ENCODE data around the gene INTS11.

The INTS11 gene

DNA sequence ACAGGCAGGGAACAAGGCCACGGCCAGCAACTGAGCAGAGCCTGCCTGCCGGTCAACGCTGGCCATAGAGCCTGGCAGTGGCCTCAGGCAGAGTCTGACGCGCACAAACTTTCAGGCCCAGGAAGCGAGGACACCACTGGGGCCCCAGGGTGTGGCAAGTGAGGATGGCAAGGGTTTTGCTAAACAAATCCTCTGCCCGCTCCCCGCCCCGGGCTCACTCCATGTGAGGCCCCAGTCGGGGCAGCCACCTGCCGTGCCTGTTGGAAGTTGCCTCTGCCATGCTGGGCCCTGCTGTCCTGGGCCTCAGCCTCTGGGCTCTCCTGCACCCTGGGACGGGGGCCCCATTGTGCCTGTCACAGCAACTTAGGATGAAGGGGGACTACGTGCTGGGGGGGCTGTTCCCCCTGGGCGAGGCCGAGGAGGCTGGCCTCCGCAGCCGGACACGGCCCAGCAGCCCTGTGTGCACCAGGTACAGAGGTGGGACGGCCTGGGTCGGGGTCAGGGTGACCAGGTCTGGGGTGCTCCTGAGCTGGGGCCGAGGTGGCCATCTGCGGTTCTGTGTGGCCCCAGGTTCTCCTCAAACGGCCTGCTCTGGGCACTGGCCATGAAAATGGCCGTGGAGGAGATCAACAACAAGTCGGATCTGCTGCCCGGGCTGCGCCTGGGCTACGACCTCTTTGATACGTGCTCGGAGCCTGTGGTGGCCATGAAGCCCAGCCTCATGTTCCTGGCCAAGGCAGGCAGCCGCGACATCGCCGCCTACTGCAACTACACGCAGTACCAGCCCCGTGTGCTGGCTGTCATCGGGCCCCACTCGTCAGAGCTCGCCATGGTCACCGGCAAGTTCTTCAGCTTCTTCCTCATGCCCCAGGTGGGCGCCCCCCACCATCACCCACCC lies 6.9 kb upstream of the INTS11 start, which contains the start of gene TAS1R3:
TSS of gene TAS1R3 (plus strand) at position 213 of the 898 bp plus-strand sequence. CDS start at position 279, 66 bp downstream.
- Histone ChIP-seq H3K27ac (ENCODE audit: low read depth, low read length, poor library complexity, severe bottlenecking) (no peak within 1 kb of the TSS), H3K4me2 (ENCODE audit: low read length) (no peak within 1 kb of the TSS), H3K27me3 (ENCODE audit: insufficient read depth, low read length) (no peaks in the 10 kb centered on the region), H4K20me1 (ENCODE audit: insufficient read depth, low read length) (no peaks in the 10 kb centered on the region), H3K9ac (ENCODE audit: low read length) (no peak within 1 kb of the TSS), H3K36me3 (ENCODE audit: insufficient read depth, low read length) (no peaks in the 10 kb centered on the region; the same call in 1 of the 2 replicates), H3K4me3 (ENCODE audit: low read depth, low read length, poor library complexity, severe bottlenecking) (no peak within 1 kb of the TSS), H3K79me2 (ENCODE audit: insufficient read depth, low read length) (no peaks in the 10 kb centered on the region), H2AFZ (ENCODE audit: low read length) (no peak within 1 kb of the TSS), H3F3A (ENCODE audit: insufficient read depth, low read length) (no peaks in the 10 kb centered on the region), H3K4me1 (ENCODE audit: insufficient read depth, low read length, severe bottlenecking) (peaks cover 4% of the 10 kb centered on the region), H3K9me2 (ENCODE audit: low read depth, low read length) (no peaks in the 10 kb centered on the region), H3K9me3 (ENCODE audit: low read length) (no peaks in the 10 kb centered on the region)
- no peak for TF ChIP-seq EZH2 (IDR thresholded peaks at IDR 0.05; ENCODE audit: borderline replicate concordance, low read length)
- TF ChIP-seq, protein P1, sequence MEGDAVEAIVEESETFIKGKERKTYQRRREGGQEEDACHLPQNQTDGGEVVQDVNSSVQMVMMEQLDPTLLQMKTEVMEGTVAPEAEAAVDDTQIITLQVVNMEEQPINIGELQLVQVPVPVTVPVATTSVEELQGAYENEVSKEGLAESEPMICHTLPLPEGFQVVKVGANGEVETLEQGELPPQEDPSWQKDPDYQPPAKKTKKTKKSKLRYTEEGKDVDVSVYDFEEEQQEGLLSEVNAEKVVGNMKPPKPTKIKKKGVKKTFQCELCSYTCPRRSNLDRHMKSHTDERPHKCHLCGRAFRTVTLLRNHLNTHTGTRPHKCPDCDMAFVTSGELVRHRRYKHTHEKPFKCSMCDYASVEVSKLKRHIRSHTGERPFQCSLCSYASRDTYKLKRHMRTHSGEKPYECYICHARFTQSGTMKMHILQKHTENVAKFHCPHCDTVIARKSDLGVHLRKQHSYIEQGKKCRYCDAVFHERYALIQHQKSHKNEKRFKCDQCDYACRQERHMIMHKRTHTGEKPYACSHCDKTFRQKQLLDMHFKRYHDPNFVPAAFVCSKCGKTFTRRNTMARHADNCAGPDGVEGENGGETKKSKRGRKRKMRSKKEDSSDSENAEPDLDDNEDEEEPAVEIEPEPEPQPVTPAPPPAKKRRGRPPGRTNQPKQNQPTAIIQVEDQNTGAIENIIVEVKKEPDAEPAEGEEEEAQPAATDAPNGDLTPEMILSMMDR (IDR thresholded peaks at IDR 0.05; ENCODE audit: low read length) = no peak

DNA sequence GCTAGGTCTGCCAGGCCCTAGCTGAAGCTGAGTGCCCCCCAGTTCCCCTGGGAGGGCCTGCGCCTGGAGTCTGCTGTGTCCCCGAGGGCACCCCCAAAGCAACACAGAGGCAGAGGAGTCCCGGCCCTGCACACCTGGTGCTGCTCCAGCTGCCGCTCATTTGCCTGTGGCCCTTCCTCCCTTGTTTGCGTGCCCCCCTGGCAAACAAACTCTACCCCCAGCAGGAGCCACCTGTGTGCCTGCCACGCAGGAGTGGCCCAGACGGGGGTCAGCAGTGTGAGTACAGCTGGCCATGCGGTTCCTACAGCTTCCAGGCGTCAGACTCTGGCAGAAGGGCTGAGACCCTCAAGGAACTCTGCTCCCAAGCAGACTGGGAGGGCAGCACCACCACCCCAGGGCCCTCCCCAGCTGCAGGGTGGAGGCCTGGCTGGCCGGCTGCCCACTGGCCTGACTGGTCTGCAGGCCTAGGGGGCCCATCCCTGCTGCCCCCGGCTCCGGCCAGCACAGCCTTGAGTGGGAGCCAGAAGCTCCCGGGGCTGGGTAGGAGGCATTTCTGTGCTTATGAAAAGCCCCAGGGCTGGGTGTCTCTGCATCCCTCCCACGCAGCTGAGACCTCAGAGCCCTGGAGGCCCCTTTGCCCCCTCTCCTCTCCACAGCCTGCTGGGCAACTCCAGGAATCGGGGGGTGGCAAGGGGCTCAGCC lies 6.1 kb upstream of the INTS11 start:
- Histone ChIP-seq H3K27me3 (ENCODE audit: insufficient read depth, low read length) (no peaks in the 10 kb centered on the region), H3K9me2 (ENCODE audit: low read depth, low read length) (no peaks in the 10 kb centered on the region), H3K36me3 (ENCODE audit: insufficient read depth, low read length) (no peaks in the 10 kb centered on the region), H3F3A (ENCODE audit: insufficient read depth, low read length) (no peaks in the 10 kb centered on the region), H3K4me3 (ENCODE audit: low read depth, low read length, poor library complexity, severe bottlenecking) (no peak overlapping the region), H3K4me1 (ENCODE audit: insufficient read depth, low read length, severe bottlenecking) (peaks cover 12% of the 10 kb centered on the region), H3K4me2 (ENCODE audit: low read length) (no peak overlapping the region), H2AFZ (ENCODE audit: low read length) (no peak overlapping the region), H3K27ac (ENCODE audit: low read depth, low read length, poor library complexity, severe bottlenecking) (no peak overlapping the region), H3K79me2 (ENCODE audit: insufficient read depth, low read length) (no peaks in the 10 kb centered on the region), H3K9me3 (ENCODE audit: low read length) (no peaks in the 10 kb centered on the region), H4K20me1 (ENCODE audit: insufficient read depth, low read length) (no peaks in the 10 kb centered on the region), H3K9ac (ENCODE audit: low read length) (no peak overlapping the region)
- no peak for TF ChIP-seq EZH2 (IDR thresholded peaks at IDR 0.05; ENCODE audit: borderline replicate concordance, low read length)
- TF ChIP-seq, protein P1 (IDR thresholded peaks at IDR 0.05; ENCODE audit: low read length) = no peak

DNA sequence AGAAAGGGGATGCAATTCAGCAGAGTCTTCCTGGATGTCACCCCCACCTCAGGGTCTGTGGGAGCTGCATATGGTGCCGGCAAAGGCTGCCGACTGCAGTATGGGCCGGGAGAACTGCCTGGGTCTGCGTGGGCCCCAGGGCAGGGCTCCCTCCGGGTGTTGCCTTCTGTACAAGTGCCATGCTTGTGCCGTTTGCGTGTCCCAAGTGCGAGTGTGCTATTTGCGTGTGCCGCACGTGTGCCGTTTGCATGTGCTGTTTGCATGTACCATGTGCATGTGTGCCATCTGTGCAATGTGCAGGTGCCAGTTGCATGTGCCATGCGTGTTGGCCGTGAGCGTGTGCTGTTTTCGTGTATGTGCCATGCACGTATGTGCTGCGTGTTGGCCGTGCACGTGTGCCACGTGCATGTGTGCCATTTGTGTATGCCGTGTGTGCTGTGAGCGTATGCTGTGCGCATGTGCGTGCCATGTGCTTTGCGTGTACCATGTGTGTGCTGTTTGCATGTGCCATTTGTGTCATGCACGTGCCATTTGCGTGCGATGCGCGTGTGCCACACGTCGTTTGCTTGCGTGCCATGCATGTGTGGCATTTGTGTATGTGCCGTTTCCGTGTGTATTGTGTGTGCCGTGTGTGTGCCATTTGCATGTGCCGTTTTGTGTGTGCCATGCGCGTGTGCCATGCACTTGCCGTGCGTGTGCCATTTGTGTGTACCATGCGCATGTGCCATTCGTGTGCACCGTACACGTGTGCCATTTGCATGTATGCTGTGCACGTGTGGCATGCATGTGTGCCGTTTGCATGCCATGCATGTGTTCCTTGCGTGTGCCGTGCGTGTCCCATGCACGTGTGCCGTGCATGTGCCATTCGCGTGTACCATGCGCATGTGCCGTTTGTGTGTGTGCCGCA lies 5.1 kb upstream of the INTS11 start:
- TF ChIP-seq, protein P1 (IDR thresholded peaks at IDR 0.05; ENCODE audit: low read length) = no peak
- TF ChIP-seq EZH2 (IDR thresholded peaks at IDR 0.05; ENCODE audit: borderline replicate concordance, low read length) = no peak
- Histone ChIP-seq H4K20me1 (ENCODE audit: insufficient read depth, low read length) (no peaks in the 10 kb centered on the region), H3K9ac (ENCODE audit: low read length) (no peak overlapping the region), H3K27ac (ENCODE audit: low read depth, low read length, poor library complexity, severe bottlenecking) (no peak overlapping the region), H3K4me2 (ENCODE audit: low read length) (no peak overlapping the region), H3K79me2 (ENCODE audit: insufficient read depth, low read length) (no peaks in the 10 kb centered on the region), H3K9me3 (ENCODE audit: low read length) (no peaks in the 10 kb centered on the region), H3K9me2 (ENCODE audit: low read depth, low read length) (no peaks in the 10 kb centered on the region), H3K36me3 (ENCODE audit: insufficient read depth, low read length) (no peaks in the 10 kb centered on the region), H3K4me3 (ENCODE audit: low read depth, low read length, poor library complexity, severe bottlenecking) (no peak overlapping the region), H3K27me3 (ENCODE audit: insufficient read depth, low read length) (no peaks in the 10 kb centered on the region), H2AFZ (ENCODE audit: low read length) (no peak overlapping the region), H3F3A (ENCODE audit: insufficient read depth, low read length) (no peaks in the 10 kb centered on the region), H3K4me1 (ENCODE audit: insufficient read depth, low read length, severe bottlenecking) (peaks cover 16% of the 10 kb centered on the region)

All from OCI-LY1 (cell line).